GM12878 (cell line): Measurements from ENCODE around the gene COMMD6. TPM values are rescaled to one million over a fixed set of nuclear protein-coding genes. Genes with fewer than 3 reads are reported as not detected.
A peak's percentile ranks its signal among the peaks of the same experiment; 100 is the strongest.

Experiments
- ATAC-seq: fragments of 200-7000 bp; cut with Tn5 transposase; 3 replicates; pipeline ENCODE4 v1.9.1; 2020; ENCODE audit warnings: mild to moderate bottlenecking, moderate library complexity
- BruUV-seq: library from RNA; stranded (reverse); fragments of 400-500 nt; replicated peaks from 2 replicates; lab custom pipeline; 2021; lab: Mats Ljungman, UMichigan
- CTCF ChIA-PET: fragments of 300-600 bp; sonication (Branson Sonifier 250); formaldehyde crosslinking; extraction: SDS; loops from one replicate; lab custom pipeline; 2021; ENCODE audit warnings: inconsistent platforms; lab: Yijun Ruan, JAX
- POLR2A ChIA-PET: fragments of 350-600 bp; formaldehyde crosslinking; extraction: SDS; loops from one replicate; lab custom pipeline; 2021; ENCODE audit warnings: inconsistent platforms; lab: Charles Lee
- RAD21 ChIA-PET: fragments of 300-600 bp; sonication (Branson Sonifier 250); formaldehyde crosslinking; loops from one replicate; lab custom pipeline; 2023; ENCODE audit warnings: antibody characterized with exemption; ENCODE audit not compliant: unreplicated experiment; lab: Charles Lee
- SMC1A ChIA-PET: fragments of 300-600 bp; sonication (Branson Sonifier 250); formaldehyde crosslinking; loops from one replicate; lab custom pipeline; 2023; ENCODE audit not compliant: unreplicated experiment, uncharacterized antibody; lab: Charles Lee
- DNase-seq: peaks from one replicate; pipeline ENCODE4 v3.0.0-alpha.2; 2011; ENCODE audit warnings: low read depth, low spot score
- FAIRE-seq: peaks from 3 replicates; lab custom pipeline; 2011; peaks lifted over from hg19 to GRCh38; lab: Jason Lieb, UNC
- H2AFZ ChIP-seq: 2 replicates; pipeline ENCODE4 v1.6.0; 2011; ENCODE audit warnings: low read depth, low read length, control low read depth; ENCODE audit not compliant: control insufficient read depth
- H3K27ac ChIP-seq: 2 replicates; pipeline ENCODE4 v1.5.1; 2011; ENCODE audit warnings: control low read depth; ENCODE audit not compliant: control insufficient read depth, insufficient read depth
- H3K27me3 ChIP-seq, 2 experiments: replicated peaks in 1 of 2; 2 replicates each; pipeline versions ENCODE4 v1.6.0 to v1.6.1; 2011; ENCODE audit warnings: low read length in 1 of 2; ENCODE audit not compliant: control insufficient read depth in 2 of 2, insufficient read depth in 2 of 2
- H3K36me3 ChIP-seq, 2 experiments: 2 replicates each; pipeline ENCODE4 v1.5.1; 2011; ENCODE audit warnings: low read length in 1 of 2; ENCODE audit not compliant: control insufficient read depth in 2 of 2, insufficient read depth in 2 of 2
- H3K4me1 ChIP-seq: 2 replicates; pipeline ENCODE4 v1.6.1; 2011; ENCODE audit warnings: mild to moderate bottlenecking, low read length, moderate library complexity, mixed read lengths; ENCODE audit not compliant: control insufficient read depth, insufficient read depth
- H3K4me2 ChIP-seq: 2 replicates; pipeline ENCODE4 v1.6.0; 2011; ENCODE audit warnings: control low read depth; ENCODE audit not compliant: control insufficient read depth, insufficient read depth
- H3K4me3 ChIP-seq: fragments of 200-600 bp; sonication (generic); 2 replicates; pipeline ENCODE4 v1.5.1; 2016
- H3K79me2 ChIP-seq: 2 replicates; pipeline ENCODE4 v1.6.0; 2011; ENCODE audit warnings: low read length; ENCODE audit not compliant: control insufficient read depth, insufficient read depth
- H3K9ac ChIP-seq: 2 replicates; pipeline ENCODE4 v1.8.0; 2011; ENCODE audit warnings: low read length, control low read depth, mixed read lengths; ENCODE audit not compliant: control insufficient read depth, insufficient read depth
- H3K9me3 ChIP-seq: replicated peaks from 3 replicates; pipeline ENCODE4 v1.5.1; 2011; ENCODE audit warnings: mild to moderate bottlenecking, low read length; ENCODE audit not compliant: control insufficient read depth, insufficient read depth
- H4K20me1 ChIP-seq: 2 replicates; pipeline ENCODE4 v1.6.0; 2011; ENCODE audit not compliant: control insufficient read depth, insufficient read depth
- MEF2B ChIP-seq: fragments of 450-650 bp; IDR thresholded peaks from 2 replicates; pipeline ENCODE4 v1.6.1; 2018; ENCODE audit warnings: mild to moderate bottlenecking, moderate library complexity; ENCODE audit not compliant: partially characterized antibody, poor library complexity, severe bottlenecking
- NR2C1 ChIP-seq: fragments of 450-650 bp; IDR thresholded peaks from 2 replicates; pipeline ENCODE4 v1.6.1; 2017; ENCODE audit warnings: antibody characterized with exemption, mild to moderate bottlenecking, moderate library complexity
- NR2C2 ChIP-seq: IDR thresholded peaks from 2 replicates; pipeline ENCODE4 v1.6.1; 2011; ENCODE audit warnings: borderline replicate concordance, low read depth; ENCODE audit not compliant: control insufficient read depth, insufficient read length
- TAF1 ChIP-seq: IDR thresholded peaks from 2 replicates; pipeline ENCODE4 v1.6.1; 2011; ENCODE audit warnings: mild to moderate bottlenecking, low read depth, low read length, borderline replicate concordance
- YBX1 ChIP-seq: fragments of 450-650 bp; IDR thresholded peaks from 2 replicates; pipeline ENCODE4 v1.6.1; 2016; ENCODE audit warnings: antibody characterized with exemption
- ZNF24 ChIP-seq: fragments of 450-650 bp; IDR thresholded peaks from 2 replicates; pipeline ENCODE4 v1.6.1; 2017; ENCODE audit warnings: antibody characterized with exemption, mild to moderate bottlenecking
- ZSCAN29 ChIP-seq: fragments of 450-650 bp; IDR thresholded peaks from 2 replicates; pipeline ENCODE4 v1.6.1; 2017; ENCODE audit warnings: mild to moderate bottlenecking, moderate library complexity
- WGBS: methylation state at CpG from one replicate; pipeline ENCODE4 v1.1.6; 2016; ENCODE audit warnings: low lambda C conversion rate; ENCODE audit not compliant: insufficient replicate concordance, insufficient coverage; ENCODE audit errors: missing lambda C conversion rate; 5-methylcytosine and 5-hydroxymethylcytosine counted together
- in situ Hi-C: fragments of 300-500 bp; cut with MboI; formaldehyde crosslinking; loops from 9 replicates; pipeline ENCODE4 v1.14.3; 2018; ENCODE audit warnings: mixed read lengths
- intact Hi-C: fragments of 100-400 bp; cut with micrococcal nuclease; formaldehyde crosslinking; loops from one replicate; pipeline ENCODE4 v1.14.2; 2022; ENCODE audit not compliant: unreplicated experiment
- polyA plus RNA-seq, 11 experiments: library from polyadenylated mRNA; depleted of rRNA in 4 of 11; unstranded in 6 of 11; stranded (reverse) in 5 of 11; fragments of >200 nt; fragmentation: Nextera tagmentation in 4 of 11; fragmentation: Illumina TruSeq in 1 of 11; extraction: Ambion mirVana in 4 of 11; extraction: Trizol in 1 of 11; gene quantifications; 1 replicate in 1 of 11; 2 replicates in 10 of 11; pipeline versions ENCODE4 v1.2.1 to v1.2.3, GENCODE V29; 2011 to 2016; ENCODE audit warnings: inconsistent platforms in 2 of 11, missing spikeins in 2 of 11, low read depth in 1 of 11
- total RNA-seq, 4 experiments: library from RNA; depleted of rRNA in 3 of 4; stranded (reverse); fragments of >200 nt in 3 of 4; fragmentation: Illumina TruSeq in 1 of 4; extraction: Trizol in 1 of 4; gene quantifications; 2 replicates each; pipeline versions ENCODE4 v1.2.1 to v1.2.3, GENCODE V29; 2013 to 2021
- TF ChIP-seq, protein P1 (sequence below): fragments of 450-650 bp; formaldehyde crosslinking; IDR thresholded peaks from 2 replicates; pipeline ENCODE4 v1.4.0; 2020; ENCODE audit warnings: mild to moderate bottlenecking, moderate library complexity
- TF ChIP-seq, protein P2 (sequence below): fragments of 450-650 bp; IDR thresholded peaks from 2 replicates; pipeline ENCODE4 v1.6.1; 2018; ENCODE audit warnings: mild to moderate bottlenecking, low read depth, moderate library complexity; ENCODE audit not compliant: partially characterized antibody
- TF ChIP-seq, protein P3 (sequence below): fragments of 450-650 bp; conservative IDR thresholded peaks from 2 replicates; pipeline ENCODE4 v1.6.1; 2017; ENCODE audit warnings: mild to moderate bottlenecking, moderate library complexity
- TF ChIP-seq, protein P4 (sequence below): fragments of 450-650 bp; IDR thresholded peaks from 2 replicates; pipeline ENCODE4 v1.6.1; 2017; ENCODE audit warnings: low read depth, mild to moderate bottlenecking, moderate library complexity

The COMMD6 gene
- total and polyA plus RNA-seq, 10 of the 15 experiments (the other 5 are each of a cell fraction or from before 2014, with no cell fraction given), result 127 to 509 (median 247) TPM

DNA sequence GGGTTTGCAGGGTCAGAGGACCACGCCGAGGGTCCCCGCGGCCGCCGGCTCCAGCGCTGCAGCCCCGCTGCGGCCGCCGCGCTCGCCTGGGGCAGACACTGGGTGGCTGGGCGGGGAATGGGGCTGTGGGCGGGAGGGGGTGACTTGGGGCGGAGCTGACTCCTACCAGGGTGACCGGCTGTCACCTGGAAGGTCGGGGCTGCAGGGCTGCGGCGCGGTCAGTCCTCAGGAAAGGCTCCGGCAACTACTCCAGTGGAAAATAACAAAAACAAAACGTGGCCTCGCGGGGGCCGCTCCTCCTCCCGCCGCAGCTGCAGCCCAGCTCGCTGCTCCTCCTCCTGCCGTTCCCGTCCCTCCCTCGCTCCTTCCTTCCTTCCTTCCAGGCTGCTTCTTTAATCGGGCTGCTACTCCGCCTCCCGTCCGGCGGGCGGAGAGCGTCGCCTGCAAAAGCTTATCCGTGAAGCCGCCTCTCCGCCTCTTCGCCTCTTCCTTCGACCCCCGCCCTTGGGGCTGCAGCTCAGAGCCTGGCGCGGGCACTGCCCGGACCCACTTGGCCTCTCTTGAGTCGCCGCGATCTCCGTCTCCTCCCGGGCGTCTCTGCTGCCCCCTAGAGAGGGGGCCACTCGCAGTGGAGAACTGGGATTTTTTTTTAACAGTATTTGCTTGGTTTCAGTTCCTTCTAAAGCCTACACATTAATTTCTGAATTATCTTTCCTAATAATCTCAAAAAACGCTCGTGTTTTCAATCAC, 55.4 kb downstream of the COMMD6 start, which contains the start of gene TBC1D4:
Gene TBC1D4 (minus strand): TSS at position 100 of the 750 bp plus-strand sequence. CDS start 402 bp downstream, outside the sequence.
- H4K20me1 ChIP-seq, result no peaks in the 10 kb centered on the region
- in situ Hi-C loops, result no loop called here
- DNase-seq (peak; percentile 66), ATAC-seq (peak; percentile 86), FAIRE-seq (peak; percentile 70)
- intact Hi-C loops, result loop anchor here (1.0 to 5.0 kb wide), 3 partner anchors 67 to 185 kb away; partner anchors contain the start of gene UCHL3
- POLR2A ChIA-PET, result interaction anchor here (1.5 kb wide), 1 partner anchor 109 kb away, joined by 6 read pairs; no protein-coding TSS in a partner anchor
- H3K27me3 ChIP-seq, result no peaks in the 10 kb centered on the region
- H3K27ac ChIP-seq, result peak within 1 kb of the TSS; percentile 55
- under 1% methylated on average over 50 of the region's 58 CpGs for WGBS
- RAD21 ChIA-PET, result interaction anchor here (0.6 to 3.6 kb wide), 15 partner anchors 31 to 182 kb away, joined by 3 to 46 read pairs (median 4); partner anchors contain the start of gene UCHL3
- H3K9ac ChIP-seq, result peak within 1 kb of the TSS; percentile 62
- CTCF ChIA-PET, result interaction anchor here (0.6 to 3.5 kb wide), 26 partner anchors 10 to 155 kb away, joined by 3 to 47 read pairs (median 4); partner anchors contain the start of gene UCHL3
- peak within 1 kb of the TSS; percentile 76 for H3K4me2 ChIP-seq
- H3K4me1 ChIP-seq, result peaks cover 8% of the 10 kb centered on the region
- SMC1A ChIA-PET, result interaction anchor here (0.6 to 5.7 kb wide), 16 partner anchors 14 to 259 kb away, joined by 3 to 75 read pairs (median 3); no protein-coding TSS in a partner anchor
- peaks cover 43% of the 10 kb centered on the region for H3K79me2 ChIP-seq
- peak within 1 kb of the TSS; percentile 82 for H3K4me3 ChIP-seq
- no peaks in the 10 kb centered on the region for H3K36me3 ChIP-seq
- no peaks in the 10 kb centered on the region for H3K9me3 ChIP-seq
- peak within 1 kb of the TSS; percentile 87 for H2AFZ ChIP-seq
- BruUV-seq, result no TSS peak
- TF ChIP-seq, protein P1, sequence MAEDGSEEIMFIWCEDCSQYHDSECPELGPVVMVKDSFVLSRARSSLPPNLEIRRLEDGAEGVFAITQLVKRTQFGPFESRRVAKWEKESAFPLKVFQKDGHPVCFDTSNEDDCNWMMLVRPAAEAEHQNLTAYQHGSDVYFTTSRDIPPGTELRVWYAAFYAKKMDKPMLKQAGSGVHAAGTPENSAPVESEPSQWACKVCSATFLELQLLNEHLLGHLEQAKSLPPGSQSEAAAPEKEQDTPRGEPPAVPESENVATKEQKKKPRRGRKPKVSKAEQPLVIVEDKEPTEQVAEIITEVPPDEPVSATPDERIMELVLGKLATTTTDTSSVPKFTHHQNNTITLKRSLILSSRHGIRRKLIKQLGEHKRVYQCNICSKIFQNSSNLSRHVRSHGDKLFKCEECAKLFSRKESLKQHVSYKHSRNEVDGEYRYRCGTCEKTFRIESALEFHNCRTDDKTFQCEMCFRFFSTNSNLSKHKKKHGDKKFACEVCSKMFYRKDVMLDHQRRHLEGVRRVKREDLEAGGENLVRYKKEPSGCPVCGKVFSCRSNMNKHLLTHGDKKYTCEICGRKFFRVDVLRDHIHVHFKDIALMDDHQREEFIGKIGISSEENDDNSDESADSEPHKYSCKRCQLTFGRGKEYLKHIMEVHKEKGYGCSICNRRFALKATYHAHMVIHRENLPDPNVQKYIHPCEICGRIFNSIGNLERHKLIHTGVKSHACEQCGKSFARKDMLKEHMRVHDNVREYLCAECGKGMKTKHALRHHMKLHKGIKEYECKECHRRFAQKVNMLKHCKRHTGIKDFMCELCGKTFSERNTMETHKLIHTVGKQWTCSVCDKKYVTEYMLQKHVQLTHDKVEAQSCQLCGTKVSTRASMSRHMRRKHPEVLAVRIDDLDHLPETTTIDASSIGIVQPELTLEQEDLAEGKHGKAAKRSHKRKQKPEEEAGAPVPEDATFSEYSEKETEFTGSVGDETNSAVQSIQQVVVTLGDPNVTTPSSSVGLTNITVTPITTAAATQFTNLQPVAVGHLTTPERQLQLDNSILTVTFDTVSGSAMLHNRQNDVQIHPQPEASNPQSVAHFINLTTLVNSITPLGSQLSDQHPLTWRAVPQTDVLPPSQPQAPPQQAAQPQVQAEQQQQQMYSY (CRISPR knock-in tag), result no peak
- TF ChIP-seq, protein P2, sequence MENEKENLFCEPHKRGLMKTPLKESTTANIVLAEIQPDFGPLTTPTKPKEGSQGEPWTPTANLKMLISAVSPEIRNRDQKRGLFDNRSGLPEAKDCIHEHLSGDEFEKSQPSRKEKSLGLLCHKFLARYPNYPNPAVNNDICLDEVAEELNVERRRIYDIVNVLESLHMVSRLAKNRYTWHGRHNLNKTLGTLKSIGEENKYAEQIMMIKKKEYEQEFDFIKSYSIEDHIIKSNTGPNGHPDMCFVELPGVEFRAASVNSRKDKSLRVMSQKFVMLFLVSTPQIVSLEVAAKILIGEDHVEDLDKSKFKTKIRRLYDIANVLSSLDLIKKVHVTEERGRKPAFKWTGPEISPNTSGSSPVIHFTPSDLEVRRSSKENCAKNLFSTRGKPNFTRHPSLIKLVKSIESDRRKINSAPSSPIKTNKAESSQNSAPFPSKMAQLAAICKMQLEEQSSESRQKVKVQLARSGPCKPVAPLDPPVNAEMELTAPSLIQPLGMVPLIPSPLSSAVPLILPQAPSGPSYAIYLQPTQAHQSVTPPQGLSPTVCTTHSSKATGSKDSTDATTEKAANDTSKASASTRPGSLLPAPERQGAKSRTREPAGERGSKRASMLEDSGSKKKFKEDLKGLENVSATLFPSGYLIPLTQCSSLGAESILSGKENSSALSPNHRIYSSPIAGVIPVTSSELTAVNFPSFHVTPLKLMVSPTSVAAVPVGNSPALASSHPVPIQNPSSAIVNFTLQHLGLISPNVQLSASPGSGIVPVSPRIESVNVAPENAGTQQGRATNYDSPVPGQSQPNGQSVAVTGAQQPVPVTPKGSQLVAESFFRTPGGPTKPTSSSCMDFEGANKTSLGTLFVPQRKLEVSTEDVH, result no peak
- TF ChIP-seq YBX1, result no peak
- TF ChIP-seq NR2C1, result no peak
- TF ChIP-seq, protein P3, sequence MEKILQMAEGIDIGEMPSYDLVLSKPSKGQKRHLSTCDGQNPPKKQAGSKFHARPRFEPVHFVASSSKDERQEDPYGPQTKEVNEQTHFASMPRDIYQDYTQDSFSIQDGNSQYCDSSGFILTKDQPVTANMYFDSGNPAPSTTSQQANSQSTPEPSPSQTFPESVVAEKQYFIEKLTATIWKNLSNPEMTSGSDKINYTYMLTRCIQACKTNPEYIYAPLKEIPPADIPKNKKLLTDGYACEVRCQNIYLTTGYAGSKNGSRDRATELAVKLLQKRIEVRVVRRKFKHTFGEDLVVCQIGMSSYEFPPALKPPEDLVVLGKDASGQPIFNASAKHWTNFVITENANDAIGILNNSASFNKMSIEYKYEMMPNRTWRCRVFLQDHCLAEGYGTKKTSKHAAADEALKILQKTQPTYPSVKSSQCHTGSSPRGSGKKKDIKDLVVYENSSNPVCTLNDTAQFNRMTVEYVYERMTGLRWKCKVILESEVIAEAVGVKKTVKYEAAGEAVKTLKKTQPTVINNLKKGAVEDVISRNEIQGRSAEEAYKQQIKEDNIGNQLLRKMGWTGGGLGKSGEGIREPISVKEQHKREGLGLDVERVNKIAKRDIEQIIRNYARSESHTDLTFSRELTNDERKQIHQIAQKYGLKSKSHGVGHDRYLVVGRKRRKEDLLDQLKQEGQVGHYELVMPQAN, result peak; percentile 67
- TF ChIP-seq ZNF24, result peak; percentile 32; the same call in 1 of the 2 replicates
- TF ChIP-seq TAF1, result peak; percentile 23; the same call in 1 of the 2 replicates
- TF ChIP-seq, protein P4, sequence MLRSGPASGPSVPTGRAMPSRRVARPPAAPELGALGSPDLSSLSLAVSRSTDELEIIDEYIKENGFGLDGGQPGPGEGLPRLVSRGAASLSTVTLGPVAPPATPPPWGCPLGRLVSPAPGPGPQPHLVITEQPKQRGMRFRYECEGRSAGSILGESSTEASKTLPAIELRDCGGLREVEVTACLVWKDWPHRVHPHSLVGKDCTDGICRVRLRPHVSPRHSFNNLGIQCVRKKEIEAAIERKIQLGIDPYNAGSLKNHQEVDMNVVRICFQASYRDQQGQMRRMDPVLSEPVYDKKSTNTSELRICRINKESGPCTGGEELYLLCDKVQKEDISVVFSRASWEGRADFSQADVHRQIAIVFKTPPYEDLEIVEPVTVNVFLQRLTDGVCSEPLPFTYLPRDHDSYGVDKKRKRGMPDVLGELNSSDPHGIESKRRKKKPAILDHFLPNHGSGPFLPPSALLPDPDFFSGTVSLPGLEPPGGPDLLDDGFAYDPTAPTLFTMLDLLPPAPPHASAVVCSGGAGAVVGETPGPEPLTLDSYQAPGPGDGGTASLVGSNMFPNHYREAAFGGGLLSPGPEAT, result peak; percentile 90
- TF ChIP-seq ZSCAN29, result no peak
- TF ChIP-seq NR2C2, result no peak
- TF ChIP-seq MEF2B, result peak; percentile 61
